22Rv1 (cell line): ENCODE results near the gene COG2.
"Not testable (repeated sequence)": the region's sequence is repeated elsewhere in the genome, so short reads cannot be mapped to it uniquely, and the experiment has no call there.

Source experiments
- H3K27ac ChIP-seq: fragments of 450-650 bp; 2 replicates; pipeline ENCODE4 v1.5.1; 2017
- CTCF ChIP-seq: fragments of 450-650 bp; IDR thresholded peaks from 2 replicates; pipeline ENCODE4 v1.5.1; 2017; ENCODE audit warnings: mild to moderate bottlenecking
- ZFX ChIP-seq: fragments of 450-650 bp; IDR thresholded peaks from 2 replicates; pipeline ENCODE4 v1.6.1; 2017; ENCODE audit warnings: antibody characterized with exemption, borderline replicate concordance

Gene COG2

GRCh38 chr1:230650300-230650699 lies 8.0 kb downstream of the COG2 start:
- TF ChIP-seq CTCF (no peak), ZFX (no peak)
- H3K27ac ChIP-seq = no peak overlapping the region

- no peak overlapping the region for H3K27ac ChIP-seq
- TF ChIP-seq CTCF = no peak
- TF ChIP-seq ZFX = no peak
Observed at GRCh38 chr1:230651235-230651634, 9.0 kb downstream of the COG2 start.

DNA sequence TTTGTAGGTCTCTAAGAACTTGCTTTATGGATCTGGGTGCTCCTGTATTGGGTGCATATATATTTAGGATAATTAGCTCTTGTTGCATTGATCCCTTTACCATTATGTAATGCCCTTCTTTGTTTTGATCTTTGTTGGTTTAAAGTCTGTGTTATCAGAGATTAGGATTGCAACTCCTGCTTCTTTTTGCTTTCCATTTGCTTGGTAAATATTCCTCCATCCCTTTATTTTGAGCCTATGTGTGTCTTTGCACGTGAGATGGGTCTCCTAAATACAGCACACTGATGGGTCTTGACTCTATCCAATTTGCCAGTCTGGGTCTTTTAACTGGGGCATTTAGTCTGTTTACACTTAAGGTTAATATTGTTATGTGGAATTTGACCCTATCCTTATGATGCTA lies 14.4 kb downstream of the COG2 start:
- not testable (repeated sequence) for H3K27ac ChIP-seq

GRCh38 chr1:230658103-230658502 lies 15.8 kb downstream of the COG2 start:
- H3K27ac ChIP-seq = not testable (repeated sequence)

DNA sequence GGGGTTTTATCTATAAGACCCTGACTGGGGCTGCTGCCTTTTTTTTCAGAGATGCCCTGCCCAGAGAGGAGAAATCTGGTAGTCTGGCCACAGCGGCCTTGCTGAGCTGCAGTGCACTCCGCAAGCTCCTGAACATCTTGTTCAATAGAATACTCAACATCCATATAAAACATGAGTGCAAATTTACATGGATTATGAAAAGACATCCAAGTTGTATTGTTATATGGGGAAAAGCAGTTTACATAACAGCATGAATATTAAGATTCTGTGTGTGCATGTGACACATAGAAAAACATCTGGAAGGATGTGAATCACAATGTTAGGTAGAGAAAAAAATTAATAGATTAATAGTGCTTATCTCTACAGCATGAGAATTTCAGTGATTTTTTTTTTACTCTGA lies 16.4 kb downstream of the COG2 start:
- no peak overlapping the region for H3K27ac ChIP-seq
- TF ChIP-seq ZFX (no peak), CTCF (no peak)

- no peak overlapping the region for H3K27ac ChIP-seq
- TF ChIP-seq CTCF (no peak), ZFX (no peak)
Observed at GRCh38 chr1:230661976-230662375, 19.7 kb downstream of the COG2 start.

GRCh38 chr1:230668227-230668626 lies 25.9 kb downstream of the COG2 start:
- TF ChIP-seq CTCF (no peak), ZFX (no peak)
- no peak overlapping the region for H3K27ac ChIP-seq

DNA sequence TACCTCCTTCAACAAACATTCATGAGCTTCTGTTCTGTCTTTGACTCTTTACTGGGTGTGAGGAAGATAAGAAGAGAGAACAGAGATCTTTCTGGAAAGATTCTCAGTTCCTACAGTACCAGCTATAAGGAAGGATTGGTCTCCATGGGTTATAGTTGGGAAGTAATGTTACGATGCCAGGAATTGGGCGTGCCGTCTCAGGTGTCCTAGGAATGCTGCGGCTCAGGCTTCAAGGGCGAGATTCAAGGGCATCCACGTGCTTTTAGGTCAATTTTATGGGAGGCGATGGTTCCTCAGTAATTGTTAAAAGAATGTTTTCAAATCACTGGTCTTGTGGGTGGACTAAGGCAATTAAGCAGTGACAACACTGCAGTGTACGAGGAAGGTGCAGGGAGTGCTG lies 27.3 kb downstream of the COG2 start:
- TF ChIP-seq ZFX = no peak
- TF ChIP-seq CTCF = no peak

DNA sequence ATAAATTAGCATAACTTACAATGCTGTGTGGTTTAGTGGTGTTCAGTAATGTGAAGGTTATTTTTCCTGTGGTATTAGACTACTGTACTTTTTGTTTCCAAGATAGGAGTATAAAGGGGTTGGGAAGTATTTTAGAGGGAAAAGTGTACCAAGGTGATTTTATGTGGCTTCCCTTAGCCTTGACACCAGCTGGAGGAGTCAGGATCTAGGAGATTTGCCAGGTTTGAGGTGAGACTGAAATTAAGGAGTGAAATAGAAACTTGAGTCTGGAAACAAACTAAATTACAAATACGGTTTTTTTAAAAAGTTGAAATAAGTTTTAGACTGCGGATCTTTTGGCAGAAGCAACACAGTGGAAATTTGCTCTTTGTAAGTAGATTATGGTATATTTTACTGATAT lies 32.3 kb downstream of the COG2 start:
- no peak for TF ChIP-seq ZFX
- no peak for TF ChIP-seq CTCF
- no peak overlapping the region for H3K27ac ChIP-seq

More for the DNA sequence above, 27.3 kb downstream of the COG2 start:
- H3K27ac ChIP-seq = no peak overlapping the region
